GM19025 (cell line): ENCODE measurements around the gene XPA.
A peak's percentile ranks its signal among the peaks of the same experiment; 100 is the strongest.
"Not testable (repeated sequence)": the region's sequence is repeated elsewhere in the genome, so short reads cannot be mapped to it uniquely, and the experiment has no call there.

Experiments used
- ATAC-seq: cut with Tn5 transposase; IDR thresholded peaks from one replicate; pipeline ENCODE4 v1.9.1; 2021; ENCODE audit warnings: mild to moderate bottlenecking, low read depth, moderate library complexity; ENCODE audit not compliant: unreplicated experiment

The XPA gene

GRCh38 chr9:97704345-97704677 lies 7.2 kb upstream of the XPA start:
- no peak for ATAC-seq

DNA sequence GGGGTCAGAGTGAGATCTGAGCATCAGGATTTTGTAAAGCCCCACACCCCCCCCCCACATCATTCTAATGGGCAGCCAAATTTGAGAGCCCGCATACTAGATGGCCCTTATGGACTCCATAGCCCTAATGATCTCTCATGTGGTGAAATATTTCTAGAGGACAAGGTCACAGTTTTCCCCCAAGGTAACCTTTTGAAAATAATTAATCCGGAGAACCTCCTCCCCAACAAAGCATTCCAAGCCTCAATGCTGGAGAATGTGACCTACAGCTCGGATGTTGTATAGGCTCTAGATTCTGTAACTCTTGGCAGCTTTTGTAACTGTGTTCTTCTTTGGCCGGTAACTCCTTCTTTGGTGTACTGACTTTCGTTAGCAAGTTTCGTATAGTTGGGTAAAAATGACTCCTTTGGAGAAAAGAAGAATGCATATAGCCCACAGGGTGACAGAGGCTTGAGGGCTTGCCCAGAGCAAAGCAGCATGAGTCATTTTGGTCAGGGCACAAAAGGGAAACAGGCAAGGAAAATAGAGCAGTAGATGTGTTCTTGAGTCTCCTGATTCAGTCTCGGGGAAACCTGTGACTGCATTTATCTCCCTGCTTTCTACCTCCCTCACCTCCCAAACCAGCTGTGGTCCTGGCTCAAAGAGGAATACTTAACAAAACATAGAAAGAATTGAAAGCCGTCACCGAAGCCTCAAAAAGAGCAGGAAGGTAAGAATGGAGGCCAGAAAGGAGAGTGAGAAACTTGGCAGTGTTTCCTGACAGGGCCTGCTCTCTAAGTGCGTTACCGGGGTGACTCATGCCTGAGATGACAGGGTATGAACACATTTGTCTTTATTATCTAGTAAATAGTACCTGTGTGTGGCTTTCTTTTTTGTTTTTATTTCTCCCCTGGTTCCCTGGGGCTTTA lies 6.6 kb upstream of the XPA start:
- peak; percentile 57 for ATAC-seq

- not testable (repeated sequence) for ATAC-seq
These were observed 2.7 kb upstream of the XPA start for GRCh38 chr9:97699824-97700223.

- not testable (repeated sequence) for ATAC-seq
These were observed 2.1 kb upstream of the XPA start for GRCh38 chr9:97699281-97699680.

GRCh38 chr9:97698865-97699264 lies 1.7 kb upstream of the XPA start:
- no peak for ATAC-seq

DNA sequence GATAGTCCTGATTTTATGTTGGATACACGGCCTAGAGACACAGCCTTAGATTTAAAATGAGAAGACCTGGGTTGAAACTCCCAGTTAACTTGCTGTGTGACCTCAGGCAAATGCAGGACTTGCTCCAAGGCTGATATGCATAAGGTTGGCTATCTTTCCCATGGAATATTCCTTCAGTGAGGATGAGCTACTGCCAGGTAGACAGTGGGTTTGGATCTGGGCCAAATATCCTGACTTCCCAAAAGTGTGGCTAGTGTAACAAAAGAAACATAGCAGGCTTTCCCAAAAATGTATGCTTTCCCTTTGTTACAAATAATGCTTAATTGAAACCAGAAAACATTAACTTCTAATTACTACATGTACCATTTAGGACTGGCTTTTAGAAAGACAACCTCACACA lies 697 bp upstream of the XPA start:
- ATAC-seq: no peak

DNA sequence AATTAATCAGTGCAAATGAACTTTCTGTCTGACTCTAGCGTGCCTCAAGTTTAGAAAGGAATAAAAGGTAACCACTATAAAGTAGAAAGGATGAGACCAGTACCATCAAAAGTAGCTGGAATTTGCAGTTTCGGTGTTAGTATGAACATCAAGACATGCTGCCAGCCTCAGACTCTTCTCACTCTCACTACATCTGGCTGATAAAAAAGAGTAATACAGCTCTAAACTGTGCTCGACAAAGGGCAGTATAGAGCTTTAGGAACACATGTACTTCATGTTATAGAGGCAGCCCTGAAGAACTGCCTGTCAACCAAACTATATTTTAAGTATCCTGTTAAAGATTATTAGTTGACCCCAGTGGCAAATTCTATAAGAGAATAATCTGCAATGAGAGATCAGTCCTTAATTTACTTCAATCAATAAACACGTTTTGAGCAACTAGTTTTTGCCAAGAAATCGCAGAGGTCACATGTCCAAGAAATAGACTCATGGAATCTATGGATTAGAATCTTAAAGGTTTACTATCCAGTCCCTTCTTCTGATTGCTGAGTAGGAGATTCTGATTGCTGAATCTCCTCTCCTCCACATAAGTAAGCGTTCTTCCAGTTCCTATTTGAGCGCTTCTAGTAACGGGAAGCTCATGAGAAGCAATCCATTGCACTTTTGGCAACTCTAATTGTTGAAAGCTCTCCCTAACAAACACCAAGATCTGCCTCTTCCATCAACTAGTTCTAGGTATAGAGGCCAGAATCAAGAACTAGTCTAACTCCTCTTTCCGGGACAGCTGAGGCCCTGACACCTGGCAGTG lies 941 bp downstream of the XPA start:
- ATAC-seq: no peak

- ATAC-seq: no peak
These were observed 1.8 kb downstream of the XPA start for GRCh38 chr9:97695390-97695789.

- no peak for ATAC-seq
These were observed 2.4 kb downstream of the XPA start for GRCh38 chr9:97694769-97695168.

GRCh38 chr9:97689401-97690180 lies 7.5 kb downstream of the XPA start:
- ATAC-seq: no peak

GRCh38 chr9:97688654-97689053 lies 8.5 kb downstream of the XPA start:
- no peak for ATAC-seq

- ATAC-seq: no peak
These were observed 14.9 kb downstream of the XPA start for GRCh38 chr9:97682242-97682641.

GRCh38 chr9:97675655-97676054 lies 21.5 kb downstream of the XPA start:
- no peak for ATAC-seq

DNA sequence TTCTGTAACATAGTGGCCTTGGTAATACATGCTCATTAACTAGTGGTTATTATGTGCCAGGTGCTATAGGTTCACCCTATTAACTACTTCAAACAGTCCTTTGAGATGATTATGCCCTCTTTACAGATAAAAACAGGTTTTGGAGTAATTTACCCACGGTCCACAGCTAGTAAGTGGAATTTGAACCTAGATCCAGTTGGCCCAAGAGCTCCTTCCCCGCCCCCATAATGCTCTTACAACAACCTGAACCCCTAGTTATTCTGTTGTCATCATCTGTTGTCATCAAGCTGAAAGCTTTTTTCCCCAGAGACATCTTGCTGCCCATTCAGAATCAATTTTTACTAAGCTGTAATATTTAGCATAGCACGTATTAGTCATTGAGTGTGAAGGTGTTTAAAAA lies 23.2 kb downstream of the XPA start:
- no peak for ATAC-seq

GRCh38 chr9:97672403-97672802 lies 24.7 kb downstream of the XPA start:
- ATAC-seq: no peak

- no peak for ATAC-seq
These were observed 26.6 kb downstream of the XPA start for GRCh38 chr9:97670586-97670985.

DNA sequence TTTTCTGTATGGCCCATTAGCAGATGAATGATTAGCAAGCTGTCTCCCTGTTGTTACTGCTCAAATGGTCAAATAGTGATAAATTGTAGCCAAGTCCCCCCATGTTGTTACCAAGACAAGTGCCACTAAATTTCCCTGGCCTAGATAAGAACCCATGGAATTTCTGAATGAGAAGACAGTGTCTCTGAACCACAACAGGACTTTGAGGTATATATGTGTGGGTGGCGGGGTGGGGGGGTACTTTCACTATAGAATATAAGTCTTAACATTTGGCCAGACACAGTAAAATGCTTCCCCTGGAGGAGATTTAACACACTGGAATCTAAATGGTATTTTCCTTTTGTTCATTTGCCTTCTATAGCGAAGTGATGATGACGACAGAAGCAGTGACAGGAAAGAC lies 28.7 kb downstream of the XPA start:
- ATAC-seq: no peak

GRCh38 chr9:97666907-97667686 lies 30.0 kb downstream of the XPA start:
- ATAC-seq: no peak

- ATAC-seq: no peak
These were observed 31.4 kb downstream of the XPA start for GRCh38 chr9:97665742-97666141.

DNA sequence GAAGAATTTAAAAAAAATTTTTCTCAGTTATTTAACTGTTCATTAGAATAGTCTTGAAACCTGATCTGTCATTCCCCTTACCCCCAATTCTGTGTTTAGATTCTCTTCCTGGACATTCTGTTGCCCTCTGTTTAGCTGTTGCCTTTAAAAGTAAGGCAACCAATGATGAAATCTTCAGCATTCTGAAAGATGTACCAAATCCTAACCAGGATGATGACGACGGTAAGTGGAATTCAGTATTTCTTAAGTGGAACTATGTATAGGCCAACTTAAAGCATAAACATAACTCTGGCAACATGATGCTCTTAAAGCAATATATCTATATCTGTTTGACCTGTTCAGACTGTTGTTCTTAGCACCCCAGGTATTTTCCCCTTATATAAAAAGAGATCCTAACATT lies 36.3 kb downstream of the XPA start:
- ATAC-seq: no peak
